NCI-H2227 treated with DMSO at 0.1 percent for 48 hours (cell line): Measurements from ENCODE around the gene BACH2.

Experiments
- DNase-seq: peaks from one replicate; lab custom pipeline; 2025; lab: John Stamatoyannopoulos, UW

BACH2 gene

GRCh38 chr6:90093558-90094073 lies 203.0 kb downstream of the BACH2 start:
- DNase-seq, result no peak

- DNase-seq, result no peak
Measured at GRCh38 chr6:90090866-90091265, 205.8 kb downstream of the BACH2 start.

- no peak for DNase-seq
Measured at GRCh38 chr6:90088009-90088408, 208.6 kb downstream of the BACH2 start.

GRCh38 chr6:90087106-90087833 lies 209.4 kb downstream of the BACH2 start:
- no peak for DNase-seq

- DNase-seq, result no peak
Measured at GRCh38 chr6:90086517-90086916, 210.1 kb downstream of the BACH2 start.

- DNase-seq, result no peak
Measured at GRCh38 chr6:90083891-90084290, 212.8 kb downstream of the BACH2 start.

- DNase-seq, result no peak
Measured at GRCh38 chr6:90082847-90083246, 213.8 kb downstream of the BACH2 start.

GRCh38 chr6:90080876-90081481 lies 215.7 kb downstream of the BACH2 start:
- no peak for DNase-seq

- no peak for DNase-seq
Measured at GRCh38 chr6:90079560-90080490, 216.8 kb downstream of the BACH2 start.

- no peak for DNase-seq
Measured at GRCh38 chr6:90078513-90079289, 217.9 kb downstream of the BACH2 start.

GRCh38 chr6:90076511-90077415 lies 219.9 kb downstream of the BACH2 start:
- no peak for DNase-seq

- DNase-seq, result peak; percentile 10
Measured at GRCh38 chr6:90074161-90074850, 222.3 kb downstream of the BACH2 start.

- DNase-seq, result no peak
Measured at GRCh38 chr6:90072935-90073464, 223.6 kb downstream of the BACH2 start.

GRCh38 chr6:90072501-90072900 lies 224.1 kb downstream of the BACH2 start:
- DNase-seq, result no peak

- no peak for DNase-seq
Measured at GRCh38 chr6:90068703-90069523, 227.7 kb downstream of the BACH2 start.

GRCh38 chr6:90068264-90068663 lies 228.4 kb downstream of the BACH2 start:
- DNase-seq, result no peak

- DNase-seq, result no peak
Measured at GRCh38 chr6:90066697-90067096, 229.9 kb downstream of the BACH2 start.

GRCh38 chr6:90065173-90065572 lies 231.5 kb downstream of the BACH2 start:
- DNase-seq, result no peak

GRCh38 chr6:90062667-90063066 lies 234.0 kb downstream of the BACH2 start:
- DNase-seq, result no peak
